ENCODE data around the gene NRN1.
"Not testable (repeated sequence)": the region's sequence is repeated elsewhere in the genome, so short reads cannot be mapped to it uniquely, and the experiment has no call there.

Gene NRN1, protein sequence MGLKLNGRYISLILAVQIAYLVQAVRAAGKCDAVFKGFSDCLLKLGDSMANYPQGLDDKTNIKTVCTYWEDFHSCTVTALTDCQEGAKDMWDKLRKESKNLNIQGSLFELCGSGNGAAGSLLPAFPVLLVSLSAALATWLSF

DNA sequence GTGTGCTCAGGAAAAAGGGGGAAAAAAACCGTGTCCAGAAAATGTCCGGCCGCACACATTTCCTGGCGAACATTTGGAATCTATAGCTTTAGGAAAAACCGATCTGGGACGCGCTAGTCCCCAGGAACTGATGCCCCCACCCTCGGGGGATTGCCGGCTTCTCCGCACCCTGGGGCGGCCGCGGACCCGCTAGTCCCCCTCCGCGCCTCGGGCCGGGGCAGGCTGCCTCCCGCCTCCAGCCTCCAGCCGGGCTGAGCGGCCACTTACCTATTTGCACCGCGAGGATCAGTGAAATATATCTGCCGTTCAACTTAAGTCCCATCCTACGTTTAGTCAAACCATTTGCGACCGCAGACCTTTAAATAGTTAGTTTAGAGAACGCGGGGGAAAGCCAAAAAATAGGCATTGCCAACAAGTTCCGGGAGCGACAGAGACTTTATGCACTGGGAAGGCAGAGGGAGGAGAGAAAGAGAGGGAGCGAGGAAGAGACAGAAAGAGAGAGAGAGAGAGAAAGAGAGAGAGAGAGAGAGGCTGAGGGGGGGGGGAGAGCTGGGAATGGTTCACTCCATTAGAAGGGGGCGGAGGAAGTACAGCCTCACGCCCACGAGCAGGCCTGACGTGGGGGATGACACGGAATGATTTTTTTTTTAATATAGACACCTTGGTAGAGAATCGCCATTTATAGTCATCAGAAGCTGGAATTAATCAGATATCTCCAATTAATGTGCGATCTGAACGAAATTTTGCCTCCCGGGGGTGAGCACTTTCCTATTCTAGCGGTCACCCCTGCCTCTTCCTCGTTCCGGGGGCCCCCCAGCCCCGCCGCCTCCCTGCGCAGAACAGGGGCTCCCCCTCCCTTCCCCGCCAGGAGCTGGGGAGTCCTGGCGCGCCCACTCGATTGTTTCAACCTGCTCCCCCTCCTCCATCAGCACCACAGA is at the start of gene NRN1:
TSS of gene NRN1 (minus strand) at position 498 of the 938 bp plus-strand sequence. CDS start at position 322, 176 bp downstream.
- no peak for DNase-seq

DNA sequence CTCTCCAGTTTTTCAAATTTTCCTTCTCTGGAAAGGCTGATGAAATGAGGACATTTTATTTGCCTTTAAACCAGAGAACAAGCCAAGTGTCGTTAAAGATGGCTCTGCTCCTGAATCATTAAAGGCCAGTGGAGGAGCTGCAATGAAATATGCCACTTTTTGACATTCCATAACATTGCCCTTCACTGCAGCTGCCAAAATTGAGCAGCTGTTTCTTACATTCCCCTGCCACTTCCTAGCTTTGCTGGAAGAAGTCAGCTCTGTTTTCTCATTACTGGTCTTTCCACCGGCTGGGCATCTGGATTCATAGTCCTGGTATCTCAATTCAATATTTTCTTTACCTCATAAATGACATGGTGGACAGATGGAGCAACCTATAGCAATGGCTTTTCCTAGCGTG is 45.5 kb upstream of the NRN1 start:
- DNase-seq, result no peak

DNA sequence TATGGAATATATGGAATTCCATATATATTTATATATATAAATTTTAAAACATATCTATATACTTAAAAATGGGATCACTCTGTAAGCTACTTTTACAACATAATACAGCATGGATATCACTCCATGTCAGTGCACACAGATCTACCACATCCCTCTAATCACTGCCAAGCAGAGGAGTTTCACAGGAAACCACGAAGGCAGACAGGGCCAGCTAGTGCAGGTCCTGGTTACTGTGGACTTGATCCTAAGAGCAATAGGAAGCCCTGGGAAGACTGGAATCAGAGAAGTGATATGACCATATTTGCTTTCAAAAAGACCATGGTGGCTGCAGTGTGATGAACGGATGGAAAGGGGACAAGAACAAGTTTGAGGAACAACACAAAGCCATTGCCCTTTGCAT is 40.0 kb upstream of the NRN1 start:
- no peak for DNase-seq

DNA sequence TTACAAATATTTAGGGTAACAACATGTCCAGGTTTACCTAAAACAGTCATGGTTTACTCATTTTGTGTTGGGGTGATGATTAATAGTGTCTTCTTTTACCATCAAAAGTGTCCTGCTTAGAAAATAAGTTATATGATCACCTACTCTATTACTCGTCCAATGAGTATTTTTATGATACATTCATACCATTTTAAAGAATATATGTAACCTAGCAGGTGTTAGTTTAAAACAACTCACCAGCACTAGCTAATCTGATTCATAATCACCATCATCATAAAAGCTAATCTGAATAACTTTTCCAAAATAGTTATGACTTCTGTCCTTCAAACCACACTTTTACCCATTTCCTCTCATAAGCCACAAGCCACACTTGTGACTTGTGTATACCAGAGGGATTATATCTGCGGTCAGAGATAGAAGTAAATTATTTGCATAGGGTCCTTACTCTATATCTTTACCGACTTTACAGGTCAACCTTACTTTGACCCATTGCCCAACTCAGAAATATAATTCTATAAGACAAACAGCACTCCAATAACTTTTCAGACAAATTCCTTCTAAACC is 33.3 kb upstream of the NRN1 start:
- DNase-seq, result no peak

DNA sequence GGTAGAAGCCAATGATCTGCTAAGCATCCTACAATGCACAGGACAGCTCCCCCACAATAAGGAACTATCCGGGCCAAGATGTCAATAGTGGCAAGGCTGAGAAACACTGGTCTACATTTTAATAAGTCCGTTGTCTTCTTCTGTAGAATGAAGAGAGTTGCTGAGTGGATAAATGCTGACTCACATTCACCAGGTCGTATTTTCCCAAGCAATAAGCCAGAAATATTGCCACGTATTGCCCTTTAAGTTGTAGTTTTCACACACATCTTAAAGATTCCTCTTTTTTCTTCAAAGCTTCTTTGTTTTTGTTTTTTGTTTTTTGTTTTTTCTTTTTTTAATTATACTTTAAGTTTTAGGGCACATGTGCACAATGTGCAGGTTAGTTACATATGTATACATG is 30.5 kb upstream of the NRN1 start:
- DNase-seq, result no peak

DNA sequence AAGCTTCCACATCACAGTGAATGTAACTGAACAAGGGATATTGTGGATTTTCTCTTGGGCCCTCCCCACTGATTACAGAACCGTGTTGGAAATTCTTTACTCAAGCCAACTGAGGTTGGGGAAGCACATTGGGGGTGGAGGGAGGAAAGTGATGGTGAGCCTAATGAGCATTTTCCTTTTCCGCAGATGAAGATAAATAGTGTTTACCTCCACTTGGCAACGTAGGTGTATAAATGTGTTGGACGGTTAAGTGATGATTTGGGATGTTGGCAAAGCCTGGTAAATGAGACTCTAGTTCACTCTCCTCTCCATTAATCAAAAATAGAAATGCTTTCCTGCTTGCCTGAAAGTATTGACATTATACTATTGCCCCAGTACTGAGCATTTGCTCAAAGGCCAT is 27.1 kb upstream of the NRN1 start:
- DNase-seq, result no peak

DNA sequence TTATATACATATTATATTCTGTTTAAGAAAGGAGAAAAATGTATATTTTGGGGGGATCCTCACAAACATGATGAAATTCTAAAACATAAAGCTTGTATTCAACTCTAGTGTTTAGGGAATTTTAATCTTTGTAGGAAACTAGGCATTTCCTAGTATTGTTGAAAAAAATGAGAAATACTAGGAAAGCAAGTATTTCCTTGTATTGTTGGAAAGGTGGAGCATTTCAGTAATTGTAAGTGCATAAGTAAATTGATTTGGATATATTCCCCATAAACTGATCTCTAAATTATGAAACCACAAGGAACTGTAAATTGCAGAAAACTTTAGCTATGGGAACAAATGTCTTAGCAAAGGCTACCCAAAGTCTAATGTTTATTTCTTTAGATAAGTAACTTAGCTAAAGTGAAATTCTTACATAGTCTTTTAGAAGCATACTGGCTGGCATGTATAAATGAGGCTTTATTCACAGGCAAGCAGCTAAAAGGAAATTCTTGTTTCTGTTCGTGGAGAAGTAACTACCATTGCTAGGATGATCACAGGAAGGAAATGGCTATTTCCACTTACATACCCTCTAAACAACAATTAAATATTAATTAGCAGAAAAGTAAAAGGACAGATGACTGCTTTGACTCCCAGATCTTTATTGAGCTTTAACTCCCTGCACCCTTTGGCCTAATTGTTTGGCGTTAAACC is 19.9 kb upstream of the NRN1 start:
- no peak for DNase-seq

DNA sequence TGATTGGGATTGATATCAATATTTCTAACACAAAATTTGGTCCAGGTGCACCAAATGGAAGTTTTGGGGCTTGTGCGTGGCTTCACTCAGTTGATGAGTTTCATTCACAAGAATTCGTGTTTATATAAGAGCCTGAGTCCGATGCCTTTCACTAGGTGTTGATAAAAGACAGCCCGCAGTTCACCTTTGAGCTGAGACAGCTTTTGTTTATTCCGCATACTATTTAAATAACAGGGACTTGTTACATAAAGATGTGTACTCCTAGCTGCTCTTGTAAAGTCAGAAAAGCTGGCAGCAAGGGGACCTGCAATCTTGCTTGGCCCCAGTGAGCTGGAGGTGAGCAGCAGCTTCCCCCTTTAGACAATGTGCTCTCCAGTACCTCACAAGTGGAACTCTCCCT is 19.0 kb upstream of the NRN1 start:
- DNase-seq, result no peak

DNA sequence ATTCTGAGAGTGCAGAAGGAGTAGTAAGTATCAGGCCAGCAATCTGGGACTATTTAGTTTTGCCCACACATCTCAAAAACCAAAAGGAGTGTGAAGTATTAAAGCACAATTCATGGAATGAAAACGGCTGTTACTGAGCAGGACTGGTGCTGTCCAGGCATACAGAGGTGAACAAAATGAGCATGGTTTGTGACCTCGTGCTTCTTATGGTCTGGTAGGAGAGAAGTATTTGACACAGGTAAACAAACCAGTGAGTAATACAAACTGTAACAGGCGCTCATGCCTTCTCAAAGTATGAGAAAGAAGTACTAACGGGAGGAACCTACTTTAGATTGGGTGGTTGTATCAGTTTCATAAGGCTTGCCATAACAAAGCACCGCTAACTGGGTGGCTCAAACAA is 17.5 kb upstream of the NRN1 start:
- DNase-seq, result no peak

DNA sequence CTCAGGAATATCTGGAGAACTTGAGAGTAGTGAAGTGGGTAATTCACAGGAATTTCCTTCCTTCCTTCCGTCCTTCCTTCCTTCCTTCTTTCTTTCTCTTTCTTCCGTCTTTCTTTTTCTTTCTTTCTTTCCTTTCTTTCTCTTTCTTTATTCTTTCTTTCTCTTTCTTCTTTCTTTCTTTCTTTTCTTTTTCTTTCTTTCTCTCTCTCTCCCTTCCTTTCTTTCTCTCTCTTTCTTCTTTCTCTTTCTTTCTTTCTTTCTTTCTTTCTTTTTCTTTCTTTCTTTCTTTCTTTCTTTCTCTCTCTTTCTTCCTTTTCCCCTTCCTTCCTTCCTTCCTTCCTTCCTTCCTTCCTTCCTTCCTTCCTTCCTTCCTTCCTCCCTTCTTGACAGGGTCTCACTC is 16.1 kb upstream of the NRN1 start:
- DNase-seq, result not testable (repeated sequence)

DNA sequence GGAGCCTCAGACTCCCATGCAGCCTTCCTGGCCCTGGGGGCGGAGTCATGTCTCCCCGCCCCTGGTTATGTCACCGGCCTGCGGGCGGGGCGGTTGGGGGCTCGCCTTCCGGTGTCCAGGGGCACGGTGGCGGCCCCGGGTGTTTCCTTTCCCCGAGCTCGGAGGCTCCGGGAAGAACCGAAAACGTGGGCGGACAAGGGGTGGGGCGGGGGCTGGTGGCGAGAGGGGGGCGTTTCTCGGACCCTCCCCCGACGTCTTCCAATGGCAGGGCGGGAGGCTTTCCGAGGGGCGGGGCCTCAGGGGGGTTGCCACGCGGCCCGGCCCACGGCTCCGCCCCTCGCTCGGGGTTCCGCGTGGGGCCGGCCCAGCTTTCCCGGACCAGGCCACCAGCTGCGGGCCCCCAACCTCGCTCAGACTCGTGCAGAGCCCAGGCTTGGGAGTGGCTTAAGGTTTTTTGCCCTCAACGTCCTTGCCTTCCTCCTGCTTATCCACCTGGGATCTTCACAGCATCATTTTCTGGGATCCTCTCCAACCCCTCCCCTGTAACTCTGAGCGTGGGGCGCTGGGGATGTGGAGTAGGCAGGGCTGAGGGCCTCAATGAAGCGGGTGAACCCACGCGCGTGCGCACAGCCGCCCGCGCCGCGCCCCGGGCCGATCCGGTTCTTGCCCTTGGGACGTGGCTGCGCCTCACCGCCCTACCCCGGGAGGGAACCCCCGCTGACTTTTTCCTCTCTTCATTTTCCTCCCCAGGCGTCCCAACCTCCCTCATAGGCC is 2.1 kb upstream of the NRN1 start:
- DNase-seq, result peak; percentile 78

DNA sequence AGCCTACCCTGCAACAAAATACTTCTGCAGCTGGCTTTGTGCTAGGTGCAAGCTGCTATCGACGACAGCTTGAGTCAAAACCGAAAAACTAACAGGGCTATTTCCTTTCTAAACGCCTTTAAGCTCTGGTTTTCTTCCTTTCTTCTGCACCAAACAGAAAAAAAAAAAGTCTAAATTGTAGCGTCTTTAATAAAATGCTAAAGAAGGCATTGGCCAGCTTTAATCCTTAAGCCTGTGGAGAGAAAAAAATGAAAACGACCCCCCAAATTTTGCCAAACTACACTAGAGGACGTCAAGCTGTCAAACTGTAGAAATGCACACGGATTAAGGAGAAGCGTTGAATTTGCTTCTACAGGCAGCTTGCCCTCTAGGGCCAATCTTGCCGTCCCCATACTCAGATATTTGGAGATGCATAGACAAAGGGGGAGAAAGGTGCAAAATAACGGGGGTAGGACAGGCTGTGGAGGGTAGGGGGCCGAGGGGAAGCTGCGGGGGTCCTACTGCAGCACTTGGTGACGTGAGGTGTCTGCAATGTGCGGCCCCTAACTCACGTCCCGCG is 1.4 kb upstream of the NRN1 start:
- DNase-seq, result peak; percentile 33

DNA sequence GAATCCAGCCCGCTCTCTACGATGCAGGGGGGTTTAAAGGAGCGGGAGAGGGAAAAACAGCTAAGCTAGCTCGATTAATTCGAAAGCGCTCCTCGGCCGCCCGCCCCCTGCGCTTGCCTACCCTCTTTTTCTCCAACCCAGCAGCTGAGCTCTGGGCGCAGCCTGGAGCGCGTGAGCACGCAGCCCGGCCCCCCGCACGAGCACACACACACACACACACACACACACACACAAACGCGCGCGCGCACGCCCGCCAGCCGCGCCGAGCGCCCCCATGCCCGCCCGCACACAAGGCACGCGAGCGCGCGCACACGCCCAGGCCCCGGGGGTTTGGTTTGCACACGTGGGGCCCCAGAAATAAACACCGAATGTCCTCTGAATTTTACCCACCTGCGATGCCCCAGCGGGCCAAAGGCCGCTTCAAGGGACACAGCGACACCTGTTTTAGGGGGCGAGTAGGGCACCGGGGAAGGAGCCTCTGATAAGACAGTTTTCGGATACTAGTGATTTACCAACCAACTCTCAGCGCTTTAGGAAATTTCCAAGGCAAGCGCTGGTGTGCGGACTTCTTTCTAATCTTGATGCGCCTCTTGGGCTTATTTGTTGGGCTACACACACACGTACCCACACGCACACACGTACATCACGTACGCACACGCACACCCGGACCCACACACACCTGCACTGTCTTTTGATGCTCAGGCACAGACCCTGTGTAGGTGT is 802 bp upstream of the NRN1 start:
- peak; percentile 26 for DNase-seq

DNA sequence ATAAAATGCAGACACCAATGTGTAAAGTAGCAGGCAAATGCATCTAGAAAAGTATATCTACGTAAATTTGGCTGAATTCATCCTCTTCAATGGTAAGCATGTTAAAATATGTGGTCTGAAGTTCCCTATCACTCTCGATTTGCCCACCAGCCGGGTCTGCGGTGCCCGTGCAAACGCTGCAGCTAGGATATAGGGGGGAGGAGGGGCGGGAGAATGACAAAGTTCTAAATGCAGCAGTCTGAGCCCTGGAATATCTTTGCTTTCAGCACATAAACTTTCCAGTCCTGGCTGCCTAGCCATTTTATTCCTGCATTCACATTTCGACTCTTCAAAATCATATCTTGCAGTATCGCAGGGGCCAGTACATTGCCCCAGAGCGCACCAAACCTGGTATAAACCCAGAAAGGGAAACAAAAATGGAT is 708 bp downstream of the NRN1 start:
- no peak for DNase-seq

DNA sequence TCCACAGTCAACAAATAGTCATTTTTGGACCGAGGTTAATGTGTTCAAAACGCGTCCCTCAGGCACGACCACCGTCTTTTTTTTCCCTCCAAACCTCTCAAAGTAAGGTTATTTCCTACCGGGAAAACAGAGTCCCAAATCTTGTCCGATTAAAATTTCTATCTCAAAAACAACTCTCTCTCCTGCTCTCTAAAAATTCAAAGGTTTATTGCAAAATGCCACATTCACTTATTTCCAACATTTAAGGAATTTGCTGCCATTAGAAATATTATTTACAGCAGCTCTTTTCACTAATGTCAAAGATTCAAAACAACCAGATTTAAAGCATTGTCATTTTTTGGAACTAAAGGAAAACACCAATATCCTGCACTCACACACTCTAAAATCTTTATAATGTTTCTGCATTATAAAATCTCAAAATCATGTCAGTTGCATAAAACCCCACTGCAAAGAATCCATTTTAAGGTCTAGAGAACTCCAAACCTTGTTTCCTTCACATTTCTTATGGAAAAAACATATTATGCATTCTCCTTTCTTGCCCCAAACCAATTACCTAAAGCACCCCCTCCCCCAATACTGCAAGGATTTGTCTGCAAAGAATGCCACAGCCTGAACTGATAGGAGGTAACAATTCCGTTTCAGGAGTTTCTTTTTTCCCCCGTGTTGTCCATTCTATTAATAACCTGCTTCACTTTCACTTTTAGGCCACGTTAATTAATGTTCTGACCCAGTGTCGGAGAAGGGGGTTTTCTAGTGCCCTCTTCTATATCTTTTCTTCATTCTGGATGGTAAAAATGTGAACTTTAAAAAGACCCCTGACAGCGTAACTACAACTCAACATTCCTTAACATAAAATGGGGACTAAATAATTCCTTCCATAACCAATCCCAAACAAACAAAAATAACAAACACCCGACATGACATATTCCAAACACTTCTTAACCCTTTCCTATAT is 1.4 kb downstream of the NRN1 start:
- DNase-seq, result no peak

DNA sequence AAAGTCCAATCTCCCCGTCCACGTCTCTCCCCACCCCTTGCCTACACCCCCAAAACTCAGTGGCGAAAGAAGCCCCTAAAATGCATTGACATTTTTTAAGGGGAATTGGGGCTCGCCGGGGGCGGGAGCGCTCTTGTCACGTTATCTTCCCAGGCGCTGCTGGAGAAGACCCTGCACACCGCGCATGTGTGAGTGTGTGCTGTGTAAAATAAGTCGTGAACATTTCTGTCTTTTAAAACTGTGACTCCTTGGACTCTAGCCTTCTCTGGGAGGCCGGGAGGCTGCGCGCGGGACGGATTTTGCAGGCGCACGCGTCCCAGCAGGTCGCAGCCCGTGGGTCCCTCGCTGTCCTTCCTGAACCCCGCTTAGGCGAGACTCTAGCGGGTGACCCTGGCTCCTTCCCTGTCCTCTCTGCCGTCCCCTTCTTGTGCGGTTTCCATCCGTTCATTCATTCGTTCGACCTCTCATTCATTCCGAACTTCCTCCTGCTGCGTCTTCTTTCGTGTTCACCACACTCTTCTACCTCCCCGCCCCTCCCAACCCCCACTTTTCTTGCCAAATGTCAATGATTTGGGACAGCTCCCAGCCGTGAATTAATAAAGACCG is 2.2 kb downstream of the NRN1 start:
- no peak for DNase-seq

DNA sequence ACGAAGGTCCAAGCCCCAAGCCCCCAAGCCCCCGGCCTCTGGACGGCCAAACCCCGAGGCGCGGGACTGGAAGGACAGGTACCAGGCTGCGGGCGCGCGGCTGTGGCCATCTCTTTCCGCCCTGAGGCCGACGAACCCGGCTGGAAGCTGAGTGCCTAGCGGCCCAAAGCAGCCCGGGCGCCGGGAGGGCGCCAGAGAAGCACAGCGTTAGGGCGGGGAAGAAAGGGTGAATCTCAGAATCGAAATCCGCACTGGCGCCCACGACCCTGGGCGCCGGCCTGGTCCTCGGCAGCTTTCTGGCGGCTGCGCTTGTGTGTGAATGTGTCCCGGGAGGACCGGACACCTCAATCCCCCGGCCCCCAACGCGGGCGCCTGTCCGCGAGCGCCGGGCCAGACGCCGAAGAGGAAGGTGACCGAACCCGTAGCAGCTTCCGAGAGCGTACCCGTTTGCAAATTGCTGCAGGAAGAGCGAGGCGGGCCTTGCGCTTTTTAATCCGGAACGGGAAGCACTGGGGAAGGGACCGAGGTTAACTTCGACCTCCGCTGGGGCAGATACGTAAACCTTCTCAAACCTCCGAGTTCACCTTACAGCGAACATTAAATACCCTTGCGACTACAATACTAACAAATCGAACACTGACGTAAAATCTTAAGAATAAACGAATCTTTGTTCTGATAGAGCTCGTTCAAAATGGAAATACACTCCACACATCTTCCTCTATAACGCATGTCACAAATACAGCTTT is 2.9 kb downstream of the NRN1 start:
- DNase-seq, result peak; percentile 49

DNA sequence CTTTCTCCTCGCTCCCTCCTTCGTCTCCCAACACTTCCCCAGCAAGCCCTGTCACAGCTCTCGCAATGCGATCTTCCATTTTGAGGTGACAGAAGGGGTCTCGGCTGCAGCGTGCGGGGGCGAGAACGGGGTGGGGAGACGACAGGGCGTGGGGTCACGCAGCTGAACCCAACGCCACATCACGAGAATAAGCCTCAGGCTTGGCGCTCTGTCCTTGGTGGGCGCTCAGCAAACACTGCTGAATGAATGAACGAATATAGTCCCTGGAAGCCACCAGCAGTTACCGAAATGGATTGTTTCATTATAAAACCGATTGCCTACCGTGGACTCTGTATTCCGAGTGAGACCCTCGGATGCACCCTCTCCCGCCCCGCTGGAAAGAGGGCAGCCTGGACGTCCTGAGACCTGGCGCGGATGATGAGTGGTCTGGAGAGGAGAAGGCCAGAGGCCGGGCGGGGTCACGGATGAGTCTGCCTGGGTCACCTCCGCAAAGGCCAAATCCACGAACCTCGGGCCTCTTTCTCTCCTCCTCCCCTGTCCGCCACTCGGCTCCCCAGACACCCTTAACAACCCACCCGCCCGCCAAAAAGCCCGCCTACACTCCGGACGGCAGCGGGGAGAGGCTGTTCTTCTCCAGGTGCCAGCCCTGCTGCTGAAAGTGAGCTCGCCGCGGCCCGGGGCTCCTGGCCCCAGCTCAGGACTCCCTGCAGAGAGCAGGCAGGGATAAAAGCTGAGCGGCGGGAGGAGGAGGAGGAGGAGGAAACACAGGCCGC is 3.7 kb downstream of the NRN1 start:
- DNase-seq, result no peak

Data from activated CD4-positive, alpha-beta T cell treated with anti-CD3 and anti-CD28 coated beads, Interleukin-2, Interleukin-6, amounts not matched to agents 100 ng/mL and 50 ng/mL, durations not matched to agents 16 hours and 8 hours (primary cell).